Measurements from ENCODE around the gene MCF2L2.

MCF2L2 gene

GRCh38 chr3:183396662-183397391 is 31.6 kb downstream of the MCF2L2 start:
- Histone ChIP-seq H3K36me3 (ENCODE audit: insufficient read depth, low read length) (no peaks in the 10 kb centered on the region), H3K27ac (ENCODE audit: low read depth, low read length) (no peak overlapping the region), H3K4me1 (ENCODE audit: control insufficient read depth, insufficient read depth, low read length, unreplicated experiment) (no peaks in the 10 kb centered on the region), H3K79me2 (ENCODE audit: control insufficient read depth, insufficient read depth, low read length, unreplicated experiment) (no peaks in the 10 kb centered on the region), H2AFZ (ENCODE audit: low read length, unreplicated experiment) (no peak overlapping the region), H3K4me3 (ENCODE audit: low read depth, low read length) (no peak overlapping the region), H3K27me3 (ENCODE audit: insufficient read depth, low read length) (no peaks in the 10 kb centered on the region)

- no peak overlapping the region for H2AFZ ChIP-seq (ENCODE audit: low read length, unreplicated experiment)
- H3K79me2 ChIP-seq (ENCODE audit: control insufficient read depth, insufficient read depth, low read length, unreplicated experiment), result no peaks in the 10 kb centered on the region
- H3K4me1 ChIP-seq (ENCODE audit: control insufficient read depth, insufficient read depth, low read length, unreplicated experiment), result no peaks in the 10 kb centered on the region
- no peaks in the 10 kb centered on the region for H3K36me3 ChIP-seq (ENCODE audit: insufficient read depth, low read length)
- no peak overlapping the region for H3K27ac ChIP-seq (ENCODE audit: low read depth, low read length)
- H3K27me3 ChIP-seq (ENCODE audit: insufficient read depth, low read length), result no peaks in the 10 kb centered on the region
- H3K4me3 ChIP-seq (ENCODE audit: low read depth, low read length), result no peak overlapping the region
Observed at GRCh38 chr3:183394150-183394549, 34.3 kb downstream of the MCF2L2 start.

DNA sequence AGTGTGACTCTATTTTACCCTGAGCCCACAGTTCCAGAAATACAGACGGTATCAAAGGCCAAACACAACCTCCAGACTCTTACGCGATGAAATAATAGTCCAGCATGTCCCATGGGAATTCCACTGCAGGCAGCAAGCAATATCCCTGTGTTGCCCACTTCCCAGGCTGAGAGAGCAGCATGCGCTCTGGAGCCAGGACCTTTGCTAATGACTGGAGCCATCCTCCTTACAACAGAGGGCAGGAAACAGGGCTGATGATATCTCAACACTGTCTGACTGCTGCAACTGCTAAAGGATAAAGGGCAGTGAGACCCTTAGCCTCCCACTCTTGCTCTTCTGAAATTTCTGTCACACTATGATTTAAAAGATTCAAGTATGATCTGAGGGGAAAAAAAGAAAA is 34.8 kb downstream of the MCF2L2 start:
- no peaks in the 10 kb centered on the region for H3K27me3 ChIP-seq (ENCODE audit: insufficient read depth, low read length)
- no peak overlapping the region for H3K4me3 ChIP-seq (ENCODE audit: low read depth, low read length)
- no peaks in the 10 kb centered on the region for H3K4me1 ChIP-seq (ENCODE audit: control insufficient read depth, insufficient read depth, low read length, unreplicated experiment)
- no peaks in the 10 kb centered on the region for H3K79me2 ChIP-seq (ENCODE audit: control insufficient read depth, insufficient read depth, low read length, unreplicated experiment)
- H3K27ac ChIP-seq (ENCODE audit: low read depth, low read length), result no peak overlapping the region
- H2AFZ ChIP-seq (ENCODE audit: low read length, unreplicated experiment), result no peak overlapping the region
- H3K36me3 ChIP-seq (ENCODE audit: insufficient read depth, low read length), result no peaks in the 10 kb centered on the region

GRCh38 chr3:183392186-183393034 is 36.0 kb downstream of the MCF2L2 start:
- H3K27ac ChIP-seq (ENCODE audit: low read depth, low read length), result no peak overlapping the region

DNA sequence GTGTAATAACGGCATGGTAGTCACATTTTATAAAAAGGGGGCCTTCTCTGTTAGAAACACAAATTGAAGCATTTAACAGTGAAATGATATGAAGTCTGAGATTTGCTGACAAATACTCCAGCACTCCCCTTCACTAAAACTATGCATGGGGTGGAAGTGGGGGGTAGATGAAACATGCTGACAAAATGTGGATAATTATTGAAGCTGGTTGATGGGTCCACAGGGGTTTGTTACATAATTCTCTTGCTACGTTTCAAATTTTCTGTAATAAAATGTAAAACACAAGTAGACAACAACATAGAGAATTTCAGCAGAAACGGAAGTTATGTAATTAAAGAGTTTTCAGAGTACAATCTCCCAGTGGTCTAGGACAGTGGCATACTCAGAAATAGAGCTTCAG is 37.0 kb downstream of the MCF2L2 start:
- no peaks in the 10 kb centered on the region for H3K27me3 ChIP-seq (ENCODE audit: insufficient read depth, low read length)
- no peaks in the 10 kb centered on the region for H3K4me1 ChIP-seq (ENCODE audit: control insufficient read depth, insufficient read depth, low read length, unreplicated experiment)
- H3K36me3 ChIP-seq (ENCODE audit: insufficient read depth, low read length), result no peaks in the 10 kb centered on the region
- H3K79me2 ChIP-seq (ENCODE audit: control insufficient read depth, insufficient read depth, low read length, unreplicated experiment), result no peaks in the 10 kb centered on the region
- no peak overlapping the region for H2AFZ ChIP-seq (ENCODE audit: low read length, unreplicated experiment)
- no peak overlapping the region for H3K27ac ChIP-seq (ENCODE audit: low read depth, low read length)
- no peak overlapping the region for H3K4me3 ChIP-seq (ENCODE audit: low read depth, low read length)

More at GRCh38 chr3:183392186-183393034, 36.0 kb downstream of the MCF2L2 start:
- H3K36me3 ChIP-seq (ENCODE audit: insufficient read depth, low read length), result no peaks in the 10 kb centered on the region
- H3K4me3 ChIP-seq (ENCODE audit: low read depth, low read length), result no peak overlapping the region
- H3K79me2 ChIP-seq (ENCODE audit: control insufficient read depth, insufficient read depth, low read length, unreplicated experiment), result no peaks in the 10 kb centered on the region
- H2AFZ ChIP-seq (ENCODE audit: low read length, unreplicated experiment), result no peak overlapping the region
- no peaks in the 10 kb centered on the region for H3K27me3 ChIP-seq (ENCODE audit: insufficient read depth, low read length)
- H3K4me1 ChIP-seq (ENCODE audit: control insufficient read depth, insufficient read depth, low read length, unreplicated experiment), result no peaks in the 10 kb centered on the region

- Histone ChIP-seq H3K79me2 (ENCODE audit: control insufficient read depth, insufficient read depth, low read length, unreplicated experiment) (no peaks in the 10 kb centered on the region), H3K4me3 (ENCODE audit: low read depth, low read length) (no peak overlapping the region), H3K36me3 (ENCODE audit: insufficient read depth, low read length) (no peaks in the 10 kb centered on the region), H2AFZ (ENCODE audit: low read length, unreplicated experiment) (no peak overlapping the region), H3K4me1 (ENCODE audit: control insufficient read depth, insufficient read depth, low read length, unreplicated experiment) (peaks cover under 1% of the 10 kb centered on the region), H3K27ac (ENCODE audit: low read depth, low read length) (no peak overlapping the region), H3K27me3 (ENCODE audit: insufficient read depth, low read length) (no peaks in the 10 kb centered on the region)
Observed at GRCh38 chr3:183390844-183391243, 37.6 kb downstream of the MCF2L2 start.

DNA sequence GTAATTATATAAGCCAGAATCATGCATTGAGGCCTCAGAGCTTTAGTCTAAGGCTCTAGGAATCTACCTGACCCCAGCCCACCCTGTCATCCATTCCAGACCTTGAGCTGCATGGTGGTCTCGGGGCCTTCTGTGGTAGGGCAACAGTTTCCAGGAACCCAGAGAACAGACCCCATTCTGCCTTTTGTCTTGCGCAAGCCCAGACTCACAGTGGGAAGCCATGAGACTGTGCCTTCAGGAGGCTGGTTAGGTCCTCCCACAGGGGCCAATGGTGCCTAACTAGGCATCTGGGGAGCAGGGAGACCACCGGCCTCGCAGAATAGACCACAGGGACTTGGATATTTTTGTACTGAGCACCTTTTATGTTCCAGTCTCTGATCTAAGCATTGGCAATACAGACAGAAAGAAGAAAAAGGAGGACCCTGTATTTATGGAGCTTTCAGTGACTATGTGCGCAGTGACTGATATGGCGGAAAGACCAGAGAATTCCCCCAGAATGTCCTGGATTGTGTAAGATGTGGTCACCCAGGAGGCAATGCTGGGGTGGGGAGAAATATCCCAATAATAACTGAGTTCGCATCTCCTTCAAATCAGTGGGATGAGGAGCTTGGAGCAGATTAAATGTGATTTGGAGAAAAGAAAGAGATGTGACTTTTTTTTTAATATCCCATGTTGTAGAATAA is 40.1 kb downstream of the MCF2L2 start:
- peaks cover 4% of the 10 kb centered on the region for H3K4me1 ChIP-seq (ENCODE audit: control insufficient read depth, insufficient read depth, low read length, unreplicated experiment)
- H3K36me3 ChIP-seq (ENCODE audit: insufficient read depth, low read length), result no peaks in the 10 kb centered on the region
- H3K79me2 ChIP-seq (ENCODE audit: control insufficient read depth, insufficient read depth, low read length, unreplicated experiment), result no peaks in the 10 kb centered on the region
- no peak overlapping the region for H2AFZ ChIP-seq (ENCODE audit: low read length, unreplicated experiment)
- no peak overlapping the region for H3K27ac ChIP-seq (ENCODE audit: low read depth, low read length)
- no peak overlapping the region for H3K4me3 ChIP-seq (ENCODE audit: low read depth, low read length)
- H3K27me3 ChIP-seq (ENCODE audit: insufficient read depth, low read length), result no peaks in the 10 kb centered on the region

DNA sequence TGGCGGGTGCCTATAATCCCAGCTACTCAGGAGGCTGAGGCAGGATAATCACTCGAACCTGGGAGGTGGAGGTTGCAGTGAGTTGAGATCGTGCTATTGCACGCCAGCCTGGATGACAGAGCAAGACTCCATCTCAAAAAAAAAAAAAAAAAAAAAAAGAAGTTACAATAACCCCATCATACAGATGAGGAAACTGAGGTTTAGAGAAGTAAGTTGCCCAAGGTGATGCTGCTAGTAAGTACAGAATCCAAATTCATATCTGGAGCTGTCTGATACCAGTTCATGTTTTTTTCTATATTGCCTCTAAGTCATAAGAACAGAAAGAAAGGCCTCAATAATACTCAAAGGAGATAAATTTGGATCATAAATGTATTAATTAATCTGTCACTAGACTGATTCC is 40.6 kb downstream of the MCF2L2 start:
- Histone ChIP-seq H3K4me1 (ENCODE audit: control insufficient read depth, insufficient read depth, low read length, unreplicated experiment) (peaks cover 4% of the 10 kb centered on the region), H2AFZ (ENCODE audit: low read length, unreplicated experiment) (no peak overlapping the region), H3K79me2 (ENCODE audit: control insufficient read depth, insufficient read depth, low read length, unreplicated experiment) (no peaks in the 10 kb centered on the region), H3K27ac (ENCODE audit: low read depth, low read length) (no peak overlapping the region), H3K36me3 (ENCODE audit: insufficient read depth, low read length) (no peaks in the 10 kb centered on the region), H3K4me3 (ENCODE audit: low read depth, low read length) (no peak overlapping the region), H3K27me3 (ENCODE audit: insufficient read depth, low read length) (no peaks in the 10 kb centered on the region)

DNA sequence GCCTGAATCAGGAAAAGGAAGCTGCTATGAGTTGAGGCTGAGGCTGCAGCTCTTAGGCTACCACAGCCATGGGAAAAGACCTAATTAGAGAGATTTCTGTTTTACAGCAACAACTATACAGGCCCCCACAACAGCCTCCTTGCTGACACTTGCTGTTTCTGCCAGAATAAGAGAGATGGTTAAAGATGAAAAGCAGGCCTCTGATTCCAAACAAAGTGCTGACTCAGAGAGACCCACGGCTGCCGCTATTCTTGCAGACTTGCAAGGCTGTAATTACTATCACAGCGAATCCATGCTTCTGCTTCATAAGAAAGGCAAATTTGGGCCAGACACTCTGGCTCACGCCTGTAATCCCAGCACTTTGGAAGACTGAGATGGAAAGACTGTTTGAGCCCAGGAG is 41.8 kb downstream of the MCF2L2 start:
- Histone ChIP-seq H3K4me1 (ENCODE audit: control insufficient read depth, insufficient read depth, low read length, unreplicated experiment) (peaks cover 6% of the 10 kb centered on the region), H3K36me3 (ENCODE audit: insufficient read depth, low read length) (no peaks in the 10 kb centered on the region), H3K4me3 (ENCODE audit: low read depth, low read length) (no peak overlapping the region), H3K27me3 (ENCODE audit: insufficient read depth, low read length) (no peaks in the 10 kb centered on the region), H3K79me2 (ENCODE audit: control insufficient read depth, insufficient read depth, low read length, unreplicated experiment) (no peaks in the 10 kb centered on the region), H2AFZ (ENCODE audit: low read length, unreplicated experiment) (no peak overlapping the region), H3K27ac (ENCODE audit: low read depth, low read length) (no peak overlapping the region)

DNA sequence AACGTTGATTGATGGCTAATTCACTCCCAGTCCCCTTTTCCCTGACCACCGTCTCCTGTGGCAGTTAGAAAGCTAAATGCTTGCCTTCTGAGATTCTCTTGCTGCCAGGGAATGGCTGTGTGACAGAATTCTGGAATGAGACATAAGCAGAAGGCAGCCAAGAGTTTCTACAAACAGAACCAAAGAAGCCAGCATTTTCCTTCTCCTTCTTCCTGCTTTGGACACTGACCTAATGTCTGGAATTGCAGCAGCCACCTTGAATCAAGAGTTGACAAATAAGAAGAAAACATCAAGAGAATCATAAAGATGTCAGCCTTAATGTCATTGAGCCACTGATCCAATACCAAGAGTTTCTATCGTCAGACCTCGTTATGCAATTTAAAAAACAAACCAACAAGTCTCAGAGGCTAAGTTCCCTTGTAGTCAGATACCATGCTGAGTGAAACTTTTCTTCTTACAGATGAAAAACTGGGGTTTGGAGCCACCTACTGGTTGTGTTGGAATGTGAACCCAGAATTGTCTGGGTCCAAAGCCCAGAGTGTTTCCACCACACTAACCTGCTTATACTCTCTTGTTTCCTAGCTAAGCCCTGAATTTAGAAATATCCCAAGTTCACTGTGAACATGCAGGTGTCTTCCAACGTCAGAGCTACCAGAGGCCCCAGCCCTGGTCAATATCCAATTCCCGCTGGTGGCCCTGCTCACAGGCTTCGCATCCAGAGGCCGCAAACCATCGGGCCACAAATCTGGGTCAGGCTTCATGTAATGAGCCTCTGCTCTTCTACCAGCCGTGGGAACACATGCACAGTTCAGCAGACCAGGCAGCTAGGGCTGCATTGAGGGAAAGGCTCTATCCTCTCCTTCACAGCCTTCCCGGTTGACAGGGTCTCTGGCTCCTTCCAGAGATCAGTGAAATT is 42.5 kb downstream of the MCF2L2 start:
- Histone ChIP-seq H2AFZ (ENCODE audit: low read length, unreplicated experiment) (peak overlapping the region; percentile 67), H3K4me3 (ENCODE audit: low read depth, low read length) (peak overlapping the region; percentile 19; the same call in 1 of the 2 replicates), H3K27ac (ENCODE audit: low read depth, low read length) (no peak overlapping the region), H3K4me1 (ENCODE audit: control insufficient read depth, insufficient read depth, low read length, unreplicated experiment) (peaks cover 12% of the 10 kb centered on the region), H3K27me3 (ENCODE audit: insufficient read depth, low read length) (no peaks in the 10 kb centered on the region), H3K79me2 (ENCODE audit: control insufficient read depth, insufficient read depth, low read length, unreplicated experiment) (no peaks in the 10 kb centered on the region), H3K36me3 (ENCODE audit: insufficient read depth, low read length) (no peaks in the 10 kb centered on the region)

All from ACC112 (cell line).